Liver (tissue), 5 donors: Measurements from ENCODE around the gene TP53I3. TPM values are rescaled to one million over a fixed set of nuclear protein-coding genes. Genes with fewer than 3 reads are reported as not detected.

ENCODE experiments used
- polyA plus RNA-seq, 2 donors: library from polyadenylated mRNA; stranded (reverse) in 1 of 2; unstranded in 1 of 2; fragments of 200-250 nt in 1 of 2; fragments of >200 nt in 1 of 2; fragmentation: Nextera tagmentation in 1 of 2; extraction: Ambion mirVana in 1 of 2; gene quantifications; one replicate each; pipeline versions ENCODE4 v1.2.1 to v1.2.3, GENCODE V29; 2013 to 2015
- small RNA-seq: library from RNA; depleted of rRNA; stranded (forward); fragments of <200 nt; gene quantifications from one replicate; pipeline ENCODE3, GENCODE V24; 2014
- total RNA-seq, 2 donors: library from RNA; depleted of rRNA; stranded (reverse); fragments of >200 nt; gene quantifications; one replicate each; pipeline ENCODE4 v1.2.3, GENCODE V29; 2014
- donor health status: healthy.
- donor health status: healthy.
- donor health status: healthy.

The TP53I3 gene
- total and polyA plus RNA-seq, 4 donors, result 6.6 to 19.5 (median 10.7) TPM

Small RNA genes within 50 kb of the gene (small RNA-seq; reads per million reads assigned to genes)
- not detected for gene RNU6-370P

Other genes with a start within 250 kb of the TP53I3 start
- 10 to 100 TPM; 16.1 to 16.2 TPM for gene ATAD2B, start 157.7 kb downstream of the TP53I3 start, total RNA-seq
- 1 to 10 TPM; 2.3 to 6.8 TPM for gene ATAD2B, start 157.7 kb downstream of the TP53I3 start, polyA plus RNA-seq
- gene UBXN2A, start 144.4 kb downstream of the TP53I3 start, total RNA-seq, result 1 to 10 TPM; 4.9 to 6.3 TPM
- 1 to 10 TPM; 2.7 to 4.8 TPM for gene UBXN2A, start 144.4 kb downstream of the TP53I3 start, polyA plus RNA-seq
- gene MFSD2B, start 74.7 kb downstream of the TP53I3 start, total RNA-seq, result 10 to 100 TPM in 1 of 2 donors, under 1 TPM in 1; 0.08 to 26.1 TPM
- under 1 TPM; 0.02 to 0.36 TPM for gene MFSD2B, start 74.7 kb downstream of the TP53I3 start, polyA plus RNA-seq
- gene WDCP, start 37.4 kb downstream of the TP53I3 start, total RNA-seq, result 1 to 10 TPM; 6.0 TPM
- gene WDCP, start 37.4 kb downstream of the TP53I3 start, polyA plus RNA-seq, result 1 to 10 TPM; 2.0 to 2.9 TPM
- 10 to 100 TPM in 1 of 2 donors, 1 to 10 TPM in 1; 3.6 to 23.6 TPM for gene FKBP1B, start 35.1 kb downstream of the TP53I3 start, total RNA-seq
- gene FKBP1B, start 35.1 kb downstream of the TP53I3 start, polyA plus RNA-seq, result 10 to 100 TPM in 1 of 2 donors, 1 to 10 TPM in 1; 7.8 to 15.3 TPM
- gene SF3B6, start 8.5 kb downstream of the TP53I3 start, total RNA-seq, result 10 to 100 TPM; 31.0 to 86.6 TPM
- gene SF3B6, start 8.5 kb downstream of the TP53I3 start, polyA plus RNA-seq, result 100 to 1,000 TPM in 1 of 2 donors, 10 to 100 TPM in 1; 64.6 to 104 TPM
- under 1 TPM in 1 of 2 donors, not detected in 1; 0.51 TPM for gene PFN4, start 38.5 kb upstream of the TP53I3 start, total RNA-seq
- under 1 TPM; 0.12 to 0.40 TPM for gene PFN4, start 38.5 kb upstream of the TP53I3 start, polyA plus RNA-seq
- gene FAM228B, start 38.6 kb upstream of the TP53I3 start, total RNA-seq, result 1 to 10 TPM; 4.1 to 4.2 TPM
- 1 to 10 TPM in 1 of 2 donors, under 1 TPM in 1; 0.68 to 3.5 TPM for gene FAM228B, start 38.6 kb upstream of the TP53I3 start, polyA plus RNA-seq
- gene FAM228A, start 90.2 kb upstream of the TP53I3 start, total RNA-seq, result under 1 TPM; 0.05 to 0.17 TPM
- under 1 TPM; 0.19 to 0.32 TPM for gene FAM228A, start 90.2 kb upstream of the TP53I3 start, polyA plus RNA-seq